OCI-LY1 (cell line): ENCODE results near the gene LAMA5.

ENCODE experiments used
- EZH2 ChIP-seq: fragments of 200-600 bp; sonication (generic), shearing (Covaris generic); IDR thresholded peaks from 2 replicates; pipeline ENCODE4 v1.8.0; 2017; ENCODE audit warnings: borderline replicate concordance, mixed run types, mild to moderate bottlenecking, antibody characterized with exemption, low read length, moderate library complexity, mixed read lengths
- TF ChIP-seq, protein P1 (sequence below): fragments of 200-600 bp; sonication (generic), shearing (Covaris generic); IDR thresholded peaks from 2 replicates; pipeline ENCODE4 v1.5.1; 2017; ENCODE audit warnings: mild to moderate bottlenecking, antibody characterized with exemption, low read length, moderate library complexity, mixed read lengths

DNA sequence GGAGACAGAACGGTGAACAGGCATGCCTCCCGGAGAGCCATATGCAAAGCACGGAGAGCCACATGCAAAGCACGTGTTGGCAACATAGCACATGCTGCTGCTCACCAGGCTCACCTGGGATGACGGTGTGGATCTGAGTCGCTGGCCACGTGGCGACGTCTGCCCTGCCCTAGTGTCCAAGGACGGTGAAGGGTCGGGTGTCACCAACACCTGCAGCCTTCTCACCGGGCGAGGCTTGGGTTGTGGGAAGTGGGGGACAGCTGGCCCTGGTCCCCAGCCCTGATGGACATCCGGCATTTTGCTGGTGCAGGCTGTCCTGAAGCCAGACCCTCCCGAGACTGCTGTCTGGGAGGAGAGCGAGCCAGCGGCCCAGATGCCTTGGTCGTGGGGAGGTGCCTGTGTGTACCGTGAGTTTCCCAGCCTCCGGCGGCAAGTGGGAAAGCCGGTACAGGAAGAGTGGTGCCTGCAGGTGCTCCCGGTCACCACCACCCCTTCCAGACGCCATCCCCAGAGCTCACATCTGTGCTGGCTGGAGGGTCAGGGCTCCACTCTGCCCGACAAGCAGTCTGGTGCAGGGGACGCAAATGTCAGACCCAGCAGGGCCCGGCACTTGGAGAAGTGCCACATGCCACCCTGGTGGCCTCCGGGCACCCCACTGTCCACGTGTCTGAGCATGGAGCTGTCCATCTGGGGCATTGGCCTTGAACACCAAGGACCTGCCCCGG lies 70.2 kb downstream of the LAMA5 start:
- TF ChIP-seq, protein P1, sequence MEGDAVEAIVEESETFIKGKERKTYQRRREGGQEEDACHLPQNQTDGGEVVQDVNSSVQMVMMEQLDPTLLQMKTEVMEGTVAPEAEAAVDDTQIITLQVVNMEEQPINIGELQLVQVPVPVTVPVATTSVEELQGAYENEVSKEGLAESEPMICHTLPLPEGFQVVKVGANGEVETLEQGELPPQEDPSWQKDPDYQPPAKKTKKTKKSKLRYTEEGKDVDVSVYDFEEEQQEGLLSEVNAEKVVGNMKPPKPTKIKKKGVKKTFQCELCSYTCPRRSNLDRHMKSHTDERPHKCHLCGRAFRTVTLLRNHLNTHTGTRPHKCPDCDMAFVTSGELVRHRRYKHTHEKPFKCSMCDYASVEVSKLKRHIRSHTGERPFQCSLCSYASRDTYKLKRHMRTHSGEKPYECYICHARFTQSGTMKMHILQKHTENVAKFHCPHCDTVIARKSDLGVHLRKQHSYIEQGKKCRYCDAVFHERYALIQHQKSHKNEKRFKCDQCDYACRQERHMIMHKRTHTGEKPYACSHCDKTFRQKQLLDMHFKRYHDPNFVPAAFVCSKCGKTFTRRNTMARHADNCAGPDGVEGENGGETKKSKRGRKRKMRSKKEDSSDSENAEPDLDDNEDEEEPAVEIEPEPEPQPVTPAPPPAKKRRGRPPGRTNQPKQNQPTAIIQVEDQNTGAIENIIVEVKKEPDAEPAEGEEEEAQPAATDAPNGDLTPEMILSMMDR: no peak
- no peak for TF ChIP-seq EZH2
